Natural killer cell (primary cell): ENCODE results near the gene SPDYE16. TPM values are rescaled to one million over a fixed set of nuclear protein-coding genes. Genes with fewer than 3 reads are reported as not detected.
"Not testable (repeated sequence)": the region's sequence is repeated elsewhere in the genome, so short reads cannot be mapped to it uniquely, and the experiment has no call there.

Source experiments
- ATAC-seq, 3 donors: fragments of 150-1000 bp in 2 of 3; fragments of 200-7000 bp in 1 of 3; cut with Tn5 transposase; 1 replicate in 1 of 3; 2 replicates in 2 of 3; pipeline ENCODE4 v1.10.0; 2021; ENCODE audit warnings: mild to moderate bottlenecking in 2 of 3, moderate library complexity in 2 of 3
- DNase-seq, 2 donors: peaks; one replicate each; pipeline versions ENCODE4 v3.0.0 to v3.0.0-alpha.2; 2013 to 2021; ENCODE audit warnings: mixed read lengths in 1 of 2
- H3K27ac ChIP-seq: one replicate; pipeline ENCODE4 v1.5.1; 2013; ENCODE audit warnings: mild to moderate bottlenecking, low read length
- H3K27me3 ChIP-seq: one replicate; pipeline ENCODE4 v1.6.1; 2013; ENCODE audit warnings: low read length; ENCODE audit not compliant: control insufficient read depth, insufficient read depth
- H3K36me3 ChIP-seq: one replicate; pipeline ENCODE4 v1.6.1; 2013; ENCODE audit warnings: low read length; ENCODE audit not compliant: control insufficient read depth, insufficient read depth
- H3K4me1 ChIP-seq: one replicate; pipeline ENCODE4 v1.6.1; 2013; ENCODE audit warnings: low read length; ENCODE audit not compliant: control insufficient read depth, insufficient read depth
- H3K4me3 ChIP-seq: one replicate; pipeline ENCODE4 v1.5.1; 2013; ENCODE audit warnings: low read length
- H3K9me3 ChIP-seq: one replicate; pipeline ENCODE4 v1.6.1; 2013; ENCODE audit warnings: low read length; ENCODE audit not compliant: control insufficient read depth, insufficient read depth
- H3K27ac Mint-ChIP-seq, 2 donors: one replicate each; pipeline ENCODE4 v1.8.0; 2022; ENCODE audit warnings: mild to moderate bottlenecking in 2 of 2, mixed read lengths in 2 of 2, moderate library complexity in 1 of 2
- H3K27me3 Mint-ChIP-seq, 2 donors: one replicate each; pipeline ENCODE4 v1.8.0; 2022; ENCODE audit warnings: low read depth in 2 of 2, mixed read lengths in 2 of 2
- H3K36me3 Mint-ChIP-seq: one replicate; pipeline ENCODE4 v1.8.0; 2022; ENCODE audit warnings: mixed read lengths
- H3K4me1 Mint-ChIP-seq, 2 donors: one replicate each; pipeline ENCODE4 v1.8.0; 2022; ENCODE audit warnings: mixed read lengths in 2 of 2
- H3K4me3 Mint-ChIP-seq: one replicate; pipeline ENCODE4 v1.8.0; 2022; ENCODE audit warnings: mild to moderate bottlenecking, moderate library complexity, mixed read lengths
- H3K9me3 Mint-ChIP-seq, 2 donors: one replicate each; pipeline ENCODE4 v1.8.0; 2022; ENCODE audit warnings: mixed read lengths in 2 of 2
- CTCF ChIP-seq: fragments of 200-600 bp; IDR thresholded peaks from one replicate; pipeline ENCODE4 v1.8.0; 2022; ENCODE audit warnings: antibody characterized with exemption
- WGBS: methylation state at CpG from one replicate; pipeline ENCODE4 v1.1.7; 2013; ENCODE audit warnings: missing lambda C conversion rate; ENCODE audit not compliant: insufficient coverage; 5-methylcytosine and 5-hydroxymethylcytosine counted together
- intact Hi-C: fragments of 100-400 bp; cut with micrococcal nuclease; formaldehyde crosslinking; loops from one replicate; pipeline ENCODE4 v1.14.2; 2022
- total RNA-seq, 4 donors: library from RNA; stranded (reverse); fragments of 120-200 nt in 1 of 4; gene quantifications; one replicate each; pipeline versions ENCODE4 v1.2.3 to v1.2.4, GENCODE V29; 2013 to 2022

The SPDYE16 gene
- total RNA-seq, 3 donors from 2014 or later (not counting 1 experiment from before 2014, with no cell fraction given), result 0.32 to 1.4 TPM; not detected in 1

GRCh38 chr7:76513817-76514799 lies 29.0 kb downstream of the SPDYE16 start:
- intact Hi-C loops, result no loop called here
- Mint-ChIP-seq H3K27me3 (no peaks in the 10 kb centered on the region), H3K36me3 (no peaks in the 10 kb centered on the region), H3K9me3 (no peaks in the 10 kb centered on the region), H3K4me1 (no peaks in the 10 kb centered on the region), H3K4me3 (no peak overlapping the region), H3K27ac (no peak overlapping the region)
- Histone ChIP-seq H3K27ac (no peak overlapping the region), H3K27me3 (no peaks in the 10 kb centered on the region), H3K36me3 (no peaks in the 10 kb centered on the region), H3K4me1 (peaks cover 4% of the 10 kb centered on the region), H3K9me3 (no peaks in the 10 kb centered on the region), H3K4me3 (no peak overlapping the region)
- ATAC-seq, result no peak
- WGBS, result 88% methylated on average over 29 of the region's 29 CpGs
- TF ChIP-seq CTCF, result no peak
- no peak for DNase-seq

GRCh38 chr7:76512941-76513816 lies 29.9 kb downstream of the SPDYE16 start:
- Mint-ChIP-seq H3K4me1 (no peaks in the 10 kb centered on the region), H3K36me3 (no peaks in the 10 kb centered on the region), H3K27me3 (no peaks in the 10 kb centered on the region), H3K9me3 (no peaks in the 10 kb centered on the region), H3K4me3 (no peak overlapping the region), H3K27ac (no peak overlapping the region)
- ATAC-seq (no peak), DNase-seq (no peak)
- H3K27me3 ChIP-seq, result no peaks in the 10 kb centered on the region
- H3K27ac ChIP-seq, result no peak overlapping the region
- WGBS, result 77% methylated on average over 21 of the region's 21 CpGs
- no peaks in the 10 kb centered on the region for H3K9me3 ChIP-seq
- TF ChIP-seq CTCF, result no peak
- H3K36me3 ChIP-seq, result no peaks in the 10 kb centered on the region
- H3K4me3 ChIP-seq, result no peak overlapping the region
- peaks cover 4% of the 10 kb centered on the region for H3K4me1 ChIP-seq
- intact Hi-C loops, result no loop called here

GRCh38 chr7:76511911-76512885 lies 30.9 kb downstream of the SPDYE16 start:
- H3K27me3 ChIP-seq, H3K4me1 Mint-ChIP-seq, H3K4me3 ChIP-seq, intact Hi-C loops, H3K27ac Mint-ChIP-seq, H3K36me3 ChIP-seq, H3K4me3 Mint-ChIP-seq, H3K27me3 Mint-ChIP-seq, H3K4me1 ChIP-seq, DNase-seq, H3K36me3 Mint-ChIP-seq, H3K9me3 Mint-ChIP-seq, H3K27ac ChIP-seq, ATAC-seq, H3K9me3 ChIP-seq: not testable (repeated sequence)
- 92% methylated on average over 4 of the region's 31 CpGs for WGBS

- H3K27ac ChIP-seq, DNase-seq, H3K27me3 Mint-ChIP-seq, H3K4me1 Mint-ChIP-seq, H3K4me1 ChIP-seq, H3K9me3 Mint-ChIP-seq, H3K36me3 Mint-ChIP-seq, H3K27ac Mint-ChIP-seq, H3K9me3 ChIP-seq, H3K4me3 Mint-ChIP-seq, H3K27me3 ChIP-seq, H3K36me3 ChIP-seq, H3K4me3 ChIP-seq, intact Hi-C loops, ATAC-seq: not testable (repeated sequence)
- 80% methylated on average over 11 of the region's 24 CpGs for WGBS
Observed at GRCh38 chr7:76511200-76511910, 31.7 kb downstream of the SPDYE16 start.
